ENCODE data around the gene CYP17A1.
"Not testable (repeated sequence)": the region's sequence is repeated elsewhere in the genome, so short reads cannot be mapped to it uniquely, and the experiment has no call there.

Gene CYP17A1

DNA sequence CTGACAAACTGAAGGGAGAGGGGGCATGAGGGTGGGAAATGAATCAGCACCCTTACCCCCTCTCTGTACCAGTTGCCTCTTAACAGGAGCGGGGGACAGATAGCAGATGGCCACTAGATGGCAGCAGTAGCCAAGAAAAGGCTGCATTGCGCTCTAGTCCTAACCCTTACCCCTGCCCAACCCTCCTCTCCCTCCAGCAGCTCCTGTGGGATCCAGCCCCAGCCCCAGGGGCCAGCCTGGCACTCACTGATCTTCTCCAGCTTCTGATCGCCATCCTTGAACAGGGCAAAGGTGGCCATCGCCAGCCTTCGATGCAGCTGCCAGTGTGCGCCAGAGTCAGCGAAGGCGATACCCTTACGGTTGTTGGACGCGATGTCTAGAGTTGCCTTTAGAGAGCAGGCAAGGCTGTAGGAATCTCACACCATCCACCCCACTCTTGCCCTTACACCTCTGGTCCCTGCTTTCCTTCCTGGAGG lies 2.2 kb downstream of the CYP17A1 start:
- DNase-seq (ENCODE audit: low spot score): peak; percentile 78

DNA sequence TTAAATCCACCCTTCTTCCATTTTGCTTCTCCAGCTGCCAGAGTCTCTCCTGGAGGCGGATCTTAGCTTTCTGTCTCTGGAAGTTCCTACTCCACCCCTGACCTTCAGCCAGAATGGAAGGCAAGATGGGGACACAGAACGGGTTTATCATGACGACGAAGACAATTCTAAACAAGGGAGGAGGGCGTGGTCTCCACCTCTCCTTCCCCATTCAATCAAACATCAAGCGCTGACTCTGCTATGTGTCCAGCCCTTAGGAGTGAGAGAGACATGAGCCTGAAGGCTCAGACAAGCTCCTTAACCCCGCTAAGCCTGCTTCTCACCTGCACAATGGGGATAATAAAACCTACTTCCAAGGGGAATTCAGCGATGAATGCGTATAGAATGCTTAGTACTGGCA lies 3.1 kb downstream of the CYP17A1 start:
- no peak for DNase-seq (ENCODE audit: low spot score)

DNA sequence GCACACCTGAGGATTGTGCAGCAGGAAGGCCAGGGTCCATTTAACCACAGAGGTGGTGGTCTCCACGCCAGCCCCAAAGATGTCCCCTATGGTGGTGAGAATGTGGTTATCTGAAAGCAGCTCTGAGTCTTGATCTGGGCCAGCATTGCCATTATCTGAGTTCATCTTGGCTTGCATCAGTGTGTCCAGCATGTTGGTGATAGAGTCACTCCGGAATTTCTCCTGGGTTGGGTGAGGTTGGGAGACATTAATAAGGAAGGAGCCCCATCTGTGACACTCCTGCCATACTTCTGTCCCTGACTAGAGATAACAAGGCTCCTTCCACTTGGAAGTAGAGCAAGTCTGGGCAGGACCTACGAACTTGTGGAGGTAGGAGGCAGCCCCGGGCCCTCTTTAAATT lies 4.2 kb downstream of the CYP17A1 start:
- DNase-seq (ENCODE audit: low spot score): peak; percentile 46

GRCh38 chr10:102832248-102832647 lies 5.0 kb downstream of the CYP17A1 start:
- DNase-seq (ENCODE audit: low spot score): no peak

DNA sequence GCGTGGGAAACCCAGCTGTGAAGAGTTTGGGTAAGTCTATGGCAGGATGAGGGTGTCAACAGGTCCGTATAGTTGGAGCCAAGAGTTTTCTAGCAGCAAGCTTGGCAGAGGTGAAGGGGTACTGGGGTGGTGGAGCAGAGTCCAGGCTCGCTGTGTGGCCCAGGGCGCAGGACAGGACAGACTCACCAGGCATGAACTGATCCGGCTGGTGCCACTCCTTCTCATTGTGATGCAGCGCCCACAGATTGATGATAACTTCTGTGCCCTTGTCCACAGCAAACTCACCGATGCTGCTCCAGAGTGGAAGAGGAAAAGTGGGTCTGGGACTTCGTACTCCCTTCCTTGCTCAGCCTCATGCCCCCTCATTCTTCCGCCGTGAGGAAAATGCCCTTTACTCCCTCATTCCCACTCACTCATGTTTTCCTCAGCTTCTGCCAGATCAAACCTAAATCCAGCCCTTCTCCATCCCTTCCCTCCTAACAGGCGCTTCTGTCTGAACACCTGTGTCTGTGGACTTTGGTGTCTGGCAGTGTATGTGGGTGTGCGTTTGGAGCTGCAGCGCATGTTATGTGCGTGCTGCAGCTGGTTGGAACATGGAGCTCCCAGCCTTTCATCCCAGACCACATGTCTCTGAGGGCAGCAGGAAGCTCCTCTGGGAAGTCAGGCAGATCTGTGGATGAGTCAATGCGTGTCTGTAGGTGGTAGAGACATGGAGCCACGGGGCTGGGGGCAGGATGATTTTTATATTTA lies 5.7 kb downstream of the CYP17A1 start:
- DNase-seq (ENCODE audit: low spot score): peak; percentile 41

DNA sequence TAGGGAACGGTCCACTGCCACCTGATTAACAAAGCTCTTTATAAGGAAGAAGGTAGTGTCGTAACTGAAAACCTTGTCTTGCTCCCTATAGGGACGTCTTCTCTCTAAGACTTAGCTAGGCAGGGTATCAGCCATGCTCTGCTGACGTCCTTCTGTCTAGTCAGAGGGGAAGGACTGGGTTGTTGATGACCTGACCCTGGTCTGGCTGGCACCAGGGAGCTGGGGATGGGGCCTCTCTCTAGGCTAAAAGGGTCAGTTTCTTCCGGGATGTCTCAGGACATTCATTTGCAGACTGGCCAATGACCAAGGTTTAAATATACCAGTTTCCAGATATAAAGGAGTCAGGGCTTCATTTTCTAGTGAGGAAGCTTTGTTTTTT lies 9.6 kb downstream of the CYP17A1 start:
- no peak for DNase-seq (ENCODE audit: low spot score)

DNA sequence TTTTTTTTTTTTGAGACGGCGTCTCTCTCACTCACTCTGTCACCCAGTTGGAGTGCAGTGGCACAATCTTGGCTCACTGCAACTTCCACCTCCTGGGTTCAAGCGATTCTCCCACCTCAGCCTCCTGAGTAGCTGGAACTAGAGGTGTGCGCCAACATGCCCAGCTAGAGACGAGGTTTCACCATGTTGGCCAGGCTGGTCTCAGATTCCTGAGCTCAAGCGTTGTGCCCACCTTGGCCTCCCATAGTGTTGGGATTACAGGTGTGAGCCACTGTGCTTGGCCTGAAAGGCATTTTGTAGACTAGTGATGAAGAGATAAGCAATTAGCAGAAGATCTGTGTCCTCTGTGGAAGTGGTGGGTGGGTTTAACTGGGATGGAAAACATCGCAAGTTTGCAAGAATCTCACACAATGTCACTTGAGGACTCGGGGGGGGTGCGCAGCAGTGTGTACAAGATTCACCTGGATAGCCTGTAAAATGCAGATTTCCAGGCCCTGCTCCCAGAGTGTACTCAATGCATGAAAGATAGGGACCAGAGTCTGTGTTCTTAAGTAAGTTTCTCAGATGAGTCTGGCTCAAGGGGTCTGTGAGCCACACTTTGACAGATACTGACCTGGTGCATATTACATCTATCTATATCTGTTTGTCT lies 10.9 kb downstream of the CYP17A1 start:
- DNase-seq (ENCODE audit: low spot score): no peak

DNA sequence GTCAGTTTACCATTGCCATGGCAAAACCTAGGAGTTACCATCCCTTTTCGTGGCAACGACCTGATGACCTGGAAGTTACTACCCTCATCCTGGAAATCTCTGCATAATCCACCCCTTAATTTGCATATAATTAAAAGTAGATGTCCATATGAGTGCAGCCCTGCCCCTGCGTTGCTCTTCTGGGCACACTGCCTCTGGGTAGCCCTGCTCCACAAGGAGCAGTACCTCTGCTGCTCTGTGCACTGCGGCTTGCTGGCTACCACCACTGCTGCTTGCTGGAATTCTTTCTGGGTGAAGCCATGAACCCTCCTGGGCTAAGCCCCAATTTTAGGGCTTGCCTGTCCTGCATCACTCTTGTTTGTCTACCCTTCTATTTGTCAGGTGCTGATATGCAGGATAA lies 12.5 kb downstream of the CYP17A1 start:
- DNase-seq (ENCODE audit: low spot score): no peak

GRCh38 chr10:102822222-102822621 lies 15.0 kb downstream of the CYP17A1 start:
- no peak for DNase-seq (ENCODE audit: low spot score)

DNA sequence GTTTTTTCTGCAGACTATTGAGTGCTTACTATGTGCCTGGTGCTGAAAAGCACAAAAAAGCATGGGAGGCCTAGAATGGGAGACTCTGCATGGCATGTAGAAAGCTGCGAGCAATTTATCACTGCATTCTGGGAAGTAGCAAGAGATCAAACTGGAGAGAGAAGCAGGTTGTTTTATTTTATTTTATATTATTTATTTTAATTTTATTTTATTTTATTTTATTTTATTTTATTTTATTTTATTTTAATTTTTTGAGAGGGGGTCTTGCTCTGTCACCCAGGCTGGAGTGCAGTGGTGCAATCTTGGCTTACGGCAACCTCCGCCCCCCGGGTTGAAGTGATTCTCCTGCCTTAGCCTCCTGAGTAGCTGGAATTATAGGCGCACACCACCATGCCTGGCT lies 17.2 kb downstream of the CYP17A1 start:
- not testable (repeated sequence) for DNase-seq (ENCODE audit: low spot score)

GRCh38 chr10:102819054-102819453 lies 18.2 kb downstream of the CYP17A1 start:
- no peak for DNase-seq (ENCODE audit: low spot score)

DNA sequence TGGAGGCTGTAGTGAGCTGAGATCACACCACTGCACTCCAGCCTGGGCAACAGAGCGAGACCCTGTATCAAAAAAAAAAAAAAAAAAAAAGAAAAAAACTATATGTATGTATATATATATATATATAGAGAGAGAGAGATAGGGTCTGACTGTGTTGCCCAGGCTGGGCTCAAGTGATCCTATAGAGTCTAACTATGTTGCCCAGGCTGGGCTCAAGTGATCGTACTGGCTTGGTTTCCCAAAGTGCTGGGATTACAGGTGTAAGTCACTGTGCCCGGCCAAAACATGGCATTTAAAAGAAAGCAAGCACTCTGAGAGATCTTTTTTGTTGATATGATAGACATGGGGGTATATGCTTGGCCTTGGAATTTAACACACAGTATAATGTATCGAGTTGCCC lies 20.0 kb downstream of the CYP17A1 start:
- no peak for DNase-seq (ENCODE audit: low spot score)

GRCh38 chr10:102815790-102816549 lies 21.2 kb downstream of the CYP17A1 start:
- peak; percentile 76 for DNase-seq (ENCODE audit: low spot score)

DNA sequence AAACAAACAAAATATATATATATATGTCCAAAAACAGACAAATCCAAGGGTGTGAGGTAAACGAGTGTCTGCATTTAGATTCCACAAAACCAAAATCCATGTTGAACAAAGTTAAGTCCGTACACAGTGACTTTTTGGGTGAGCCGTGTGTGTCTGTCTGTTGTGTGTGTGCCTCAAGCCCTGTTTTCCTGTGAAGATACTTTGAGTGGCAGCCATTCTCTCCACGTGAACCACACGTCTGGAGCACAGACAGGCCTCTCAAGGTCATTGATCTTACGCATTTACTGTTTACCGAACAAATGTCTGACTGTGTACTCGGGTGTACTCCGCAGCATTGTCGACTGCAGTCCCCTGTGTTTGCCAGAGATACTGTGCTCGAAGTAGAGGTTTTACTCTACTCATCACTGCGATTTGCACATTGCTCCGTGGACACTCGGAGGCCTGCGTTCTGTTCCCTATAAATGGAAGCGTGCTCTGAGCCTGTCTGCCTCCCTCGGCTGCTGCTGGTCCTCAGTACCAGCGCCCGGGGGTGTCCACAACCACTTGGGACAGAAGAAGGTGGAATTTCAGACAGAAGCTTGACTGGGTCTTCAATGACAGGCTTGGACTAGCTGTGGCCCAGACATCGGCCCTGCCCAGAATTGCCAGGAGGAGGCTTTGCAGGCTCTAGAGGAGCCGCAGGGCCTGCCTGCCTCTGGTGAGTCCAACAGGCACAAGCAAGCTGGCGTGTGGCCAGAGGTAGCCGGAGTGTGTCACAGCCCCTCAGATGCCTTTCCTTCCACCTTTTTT lies 22.1 kb downstream of the CYP17A1 start:
- peak; percentile 37 for DNase-seq (ENCODE audit: low spot score)

GRCh38 chr10:102814453-102814871 lies 22.8 kb downstream of the CYP17A1 start:
- peak; percentile 26 for DNase-seq (ENCODE audit: low spot score)

- DNase-seq (ENCODE audit: low spot score): no peak
Measured at GRCh38 chr10:102813734-102814452, 23.3 kb downstream of the CYP17A1 start.

GRCh38 chr10:102813017-102813541 lies 24.1 kb downstream of the CYP17A1 start:
- no peak for DNase-seq (ENCODE audit: low spot score)

DNA sequence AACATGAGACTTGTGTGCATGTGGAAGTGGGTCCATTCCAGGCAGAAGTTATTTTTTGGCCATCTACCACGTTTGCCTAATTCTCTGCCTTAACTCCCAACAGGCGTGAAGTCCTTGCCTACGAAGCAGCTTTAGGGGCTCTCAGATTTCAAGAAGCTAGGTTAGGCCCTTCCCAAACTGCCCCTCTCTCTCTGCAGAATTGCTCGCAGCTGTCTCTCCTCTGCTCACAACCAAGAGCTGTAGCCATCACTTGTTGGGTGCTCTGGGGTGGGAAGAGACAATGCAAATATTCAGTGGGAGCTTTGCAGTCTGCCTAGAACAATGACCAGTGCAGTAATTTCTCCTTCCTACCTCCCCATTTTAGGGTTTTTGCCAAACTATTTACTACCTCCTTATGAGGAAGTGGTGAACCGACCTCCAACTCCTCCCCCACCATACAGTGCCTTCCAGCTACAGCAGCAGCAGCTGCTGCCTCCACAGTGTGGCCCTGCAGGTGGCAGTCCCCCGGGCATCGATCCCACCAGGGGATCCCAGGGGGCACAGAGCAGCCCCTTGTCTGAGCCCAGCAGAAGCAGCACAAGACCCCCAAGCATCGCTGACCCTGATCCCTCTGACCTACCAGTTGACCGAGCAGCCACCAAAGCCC lies 24.9 kb downstream of the CYP17A1 start:
- DNase-seq (ENCODE audit: low spot score): no peak

- no peak for DNase-seq (ENCODE audit: low spot score)
Measured at GRCh38 chr10:102811346-102811745, 25.9 kb downstream of the CYP17A1 start.

DNA sequence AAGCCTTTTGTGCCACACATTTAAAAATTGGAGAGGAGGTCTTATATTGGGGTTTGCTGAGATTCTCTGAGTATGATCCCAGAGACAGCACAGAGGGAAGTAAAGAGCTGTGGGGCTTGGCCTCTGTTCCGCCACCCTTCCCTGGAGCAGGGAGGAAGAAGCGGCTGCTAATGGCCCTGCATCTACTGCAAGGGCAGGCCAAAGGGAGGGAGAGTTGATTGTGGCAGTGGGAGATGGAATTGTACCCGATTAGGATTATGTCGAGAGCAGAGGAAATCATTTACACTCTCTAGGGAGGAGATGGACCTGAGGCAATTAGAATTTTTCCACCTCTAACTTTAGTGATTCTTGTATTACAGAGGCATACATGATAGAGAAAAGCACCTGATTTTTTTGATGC lies 28.8 kb downstream of the CYP17A1 start:
- DNase-seq (ENCODE audit: low spot score): no peak

Measured in hepatic stellate cell (primary cell).